Measurements from ENCODE around the gene RIPPLY3. TPM values are rescaled to one million over a fixed set of nuclear protein-coding genes. Genes with fewer than 3 reads are reported as not detected.
"Not testable (repeated sequence)": the region's sequence is repeated elsewhere in the genome, so short reads cannot be mapped to it uniquely, and the experiment has no call there.

The RIPPLY3 gene
- total RNA-seq, 1 donor from 2014 or later = 0.15 TPM

DNA sequence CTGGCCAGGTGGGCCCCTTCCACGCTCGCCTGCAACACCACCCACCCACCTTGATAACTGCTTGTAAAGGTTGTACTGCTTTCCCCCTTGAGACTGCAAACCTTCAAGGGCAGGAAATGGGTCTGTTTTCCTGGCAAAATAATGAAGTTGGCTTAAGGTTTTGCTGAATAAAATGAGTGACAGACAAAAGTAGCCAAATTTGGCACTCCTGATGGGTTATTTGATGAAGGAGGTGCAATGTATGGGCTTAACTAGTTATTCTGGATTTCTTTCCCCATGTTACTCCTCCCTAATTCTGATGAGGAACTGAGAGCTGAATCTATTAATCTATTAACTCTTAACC lies 25.5 kb upstream of the RIPPLY3 start:
- DNase-seq (ENCODE audit: low read depth) = no peak

DNA sequence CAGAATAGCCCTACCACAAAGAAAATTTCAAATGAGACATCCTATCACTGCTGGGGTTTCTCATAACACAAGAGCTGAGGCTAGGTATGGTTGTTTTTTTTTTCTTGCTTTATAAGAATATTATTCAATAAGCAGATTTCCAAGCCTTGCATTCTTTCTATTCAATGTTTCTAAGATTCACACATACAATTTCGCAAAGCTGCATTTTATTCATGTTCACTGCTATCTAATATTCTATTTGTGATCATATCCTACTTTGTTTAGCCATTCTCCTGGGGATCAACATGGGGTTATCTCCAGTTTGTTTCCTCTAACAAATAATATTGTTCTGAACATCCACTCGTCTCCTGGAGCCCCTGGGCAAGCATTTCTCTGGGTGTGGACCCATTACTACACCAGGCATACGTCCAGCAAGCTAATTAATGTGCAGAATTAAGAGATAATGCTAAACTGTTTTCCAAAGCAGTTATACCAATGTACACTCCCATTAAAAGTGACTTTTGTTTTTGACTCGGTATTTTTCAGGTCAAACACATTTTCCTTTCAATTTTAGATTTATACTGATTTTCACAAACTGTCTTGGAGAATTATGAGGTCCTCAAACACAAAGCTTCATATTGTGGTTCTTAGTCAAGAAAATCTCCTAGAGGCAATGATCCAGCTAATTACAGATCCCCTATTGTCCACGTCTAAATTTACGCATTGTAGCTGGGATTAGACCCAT lies 24.4 kb upstream of the RIPPLY3 start:
- DNase-seq (ENCODE audit: low read depth) = no peak

DNA sequence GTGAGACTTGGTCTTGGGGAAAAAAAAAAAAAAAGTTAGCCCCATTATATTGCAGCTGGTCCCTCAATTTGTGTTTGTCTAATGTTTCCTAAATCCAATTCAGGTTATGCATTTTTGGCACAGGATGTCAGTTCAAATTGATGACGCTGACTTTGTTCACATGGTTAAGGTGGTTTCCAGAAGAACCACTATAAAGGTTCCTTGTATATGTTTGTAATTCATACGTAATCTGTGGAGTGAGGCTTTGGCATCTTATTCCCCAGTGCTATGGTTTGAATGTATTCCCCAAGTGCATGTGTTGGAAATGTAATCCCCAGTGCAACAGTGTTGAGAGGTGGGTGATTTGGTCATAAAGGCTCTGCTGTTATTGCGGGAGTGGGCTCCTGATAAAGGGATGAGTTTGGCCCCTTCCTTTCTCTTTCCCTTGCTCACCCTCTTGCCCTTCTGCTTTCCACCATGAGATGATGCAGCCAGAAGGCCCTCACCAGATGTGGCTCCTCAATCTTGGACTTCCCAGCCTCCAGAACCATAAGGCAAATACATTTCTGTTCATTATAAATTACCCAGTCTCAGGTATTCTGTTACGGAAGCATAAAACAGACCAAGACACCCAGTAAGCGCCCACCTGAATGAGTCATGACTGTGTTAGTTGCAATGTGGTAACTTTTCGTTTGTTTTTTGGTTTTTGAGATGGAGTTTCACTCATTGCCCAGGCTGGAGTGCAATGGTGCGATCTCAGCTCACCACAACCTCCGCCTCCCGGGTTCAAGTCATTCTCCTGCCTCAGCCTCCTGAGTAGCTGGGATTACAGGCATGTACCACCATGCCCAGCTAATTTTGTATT lies 20.5 kb upstream of the RIPPLY3 start:
- no peak for DNase-seq (ENCODE audit: low read depth)

DNA sequence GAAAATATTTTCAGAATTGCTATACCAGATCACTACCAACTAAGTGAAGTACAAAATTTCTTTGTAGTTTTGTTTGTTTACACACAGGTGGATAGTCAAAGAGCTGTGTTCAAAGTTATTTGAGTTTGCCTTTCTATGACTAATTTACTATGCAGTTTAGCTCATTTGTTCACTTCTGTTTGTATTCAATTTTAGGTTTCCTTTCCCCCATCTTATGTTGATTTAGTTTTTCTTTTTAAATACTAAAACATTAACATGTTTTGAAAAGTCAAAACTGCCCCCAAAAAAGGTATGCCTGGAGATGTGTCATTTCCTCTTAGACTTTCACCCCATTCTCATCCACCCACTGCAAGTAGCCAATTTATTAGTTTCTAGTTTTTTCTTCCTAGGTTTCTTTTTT lies 18.7 kb upstream of the RIPPLY3 start:
- DNase-seq (ENCODE audit: low read depth) = no peak

DNA sequence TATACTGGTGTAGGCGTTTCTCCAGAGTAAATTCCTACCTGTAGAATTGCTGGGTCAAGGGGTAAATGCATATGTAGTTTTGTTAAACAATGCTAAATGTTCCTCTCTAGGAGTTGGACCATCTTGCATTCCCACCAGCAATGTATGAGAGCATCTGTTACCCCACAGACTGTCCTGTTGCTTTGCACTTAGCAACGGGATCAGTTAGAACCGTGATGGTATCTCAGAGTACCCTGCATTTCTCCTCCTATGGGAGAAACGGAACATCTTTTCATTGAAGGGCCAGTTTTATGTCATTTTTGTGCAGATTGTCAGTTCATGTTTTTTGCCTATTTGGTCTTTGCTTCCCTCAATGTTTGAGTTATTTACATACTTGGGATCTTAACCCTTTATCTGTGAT lies 18.0 kb upstream of the RIPPLY3 start:
- DNase-seq (ENCODE audit: low read depth) = no peak

DNA sequence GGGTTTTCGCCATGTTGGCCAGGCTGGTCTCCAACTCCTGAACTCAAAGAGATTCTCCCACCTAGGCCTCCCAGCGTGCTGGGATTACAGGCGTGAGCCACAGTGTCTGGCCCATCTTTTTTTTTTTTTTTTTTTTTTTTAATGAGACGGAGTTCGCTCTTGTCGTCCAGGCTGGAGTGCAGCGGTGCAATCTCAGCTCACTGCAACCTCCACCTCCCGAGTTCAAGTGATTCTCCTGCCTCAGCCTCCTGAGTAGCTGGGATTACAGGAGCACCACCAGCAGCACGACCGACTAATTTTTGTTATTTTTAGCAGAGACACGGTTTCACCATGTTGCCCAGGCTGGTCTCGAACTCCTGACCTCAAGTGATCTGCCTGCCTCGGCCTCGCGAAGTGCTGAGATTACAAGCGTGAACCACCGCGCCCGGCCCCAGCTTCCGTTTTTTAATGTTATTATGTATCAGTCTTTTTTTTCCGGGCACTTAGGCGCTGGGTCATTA lies 17.3 kb upstream of the RIPPLY3 start:
- DNase-seq (ENCODE audit: low read depth) = not testable (repeated sequence)

DNA sequence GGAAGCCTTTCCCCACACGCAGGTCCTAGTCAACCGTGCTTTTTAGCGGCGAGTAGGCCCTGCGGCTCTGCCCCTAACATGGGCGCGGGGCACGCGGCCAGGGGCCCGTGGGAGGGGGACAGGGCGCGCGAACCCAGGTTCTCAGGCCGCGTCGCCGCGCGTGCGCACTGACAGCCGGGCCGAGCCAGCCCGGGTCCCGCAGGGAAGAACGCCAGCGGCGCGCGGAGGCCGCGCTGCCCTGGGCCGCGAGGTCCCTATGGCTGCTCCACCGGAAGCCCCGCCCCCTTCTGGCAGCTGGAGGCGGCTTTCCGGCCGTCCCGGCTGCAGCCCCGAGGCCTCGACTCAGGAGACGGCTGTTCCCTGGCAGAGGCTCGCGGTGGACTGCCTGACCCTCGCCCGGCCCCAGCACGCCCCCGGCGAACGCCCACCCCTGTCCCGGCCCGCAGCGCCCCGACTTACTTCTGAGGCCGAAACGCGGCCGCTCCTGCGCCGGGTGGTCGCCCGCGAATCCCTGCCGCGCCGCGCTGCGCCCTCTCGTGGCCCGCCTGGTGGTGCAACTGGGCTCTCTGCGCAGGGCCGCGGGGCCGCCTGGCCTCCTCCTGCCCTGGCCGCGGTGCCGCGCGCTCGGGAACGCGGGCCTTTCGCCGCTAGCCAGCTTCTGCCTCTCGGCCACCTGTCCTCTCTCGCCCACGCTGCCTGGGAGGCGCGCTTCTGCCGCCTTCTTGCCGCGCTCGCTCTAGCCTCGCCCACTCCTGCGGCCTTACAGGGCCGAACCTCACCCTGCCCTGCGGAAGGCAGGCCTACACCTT lies 16.6 kb upstream of the RIPPLY3 start:
- DNase-seq (ENCODE audit: low read depth) = peak; percentile 70

DNA sequence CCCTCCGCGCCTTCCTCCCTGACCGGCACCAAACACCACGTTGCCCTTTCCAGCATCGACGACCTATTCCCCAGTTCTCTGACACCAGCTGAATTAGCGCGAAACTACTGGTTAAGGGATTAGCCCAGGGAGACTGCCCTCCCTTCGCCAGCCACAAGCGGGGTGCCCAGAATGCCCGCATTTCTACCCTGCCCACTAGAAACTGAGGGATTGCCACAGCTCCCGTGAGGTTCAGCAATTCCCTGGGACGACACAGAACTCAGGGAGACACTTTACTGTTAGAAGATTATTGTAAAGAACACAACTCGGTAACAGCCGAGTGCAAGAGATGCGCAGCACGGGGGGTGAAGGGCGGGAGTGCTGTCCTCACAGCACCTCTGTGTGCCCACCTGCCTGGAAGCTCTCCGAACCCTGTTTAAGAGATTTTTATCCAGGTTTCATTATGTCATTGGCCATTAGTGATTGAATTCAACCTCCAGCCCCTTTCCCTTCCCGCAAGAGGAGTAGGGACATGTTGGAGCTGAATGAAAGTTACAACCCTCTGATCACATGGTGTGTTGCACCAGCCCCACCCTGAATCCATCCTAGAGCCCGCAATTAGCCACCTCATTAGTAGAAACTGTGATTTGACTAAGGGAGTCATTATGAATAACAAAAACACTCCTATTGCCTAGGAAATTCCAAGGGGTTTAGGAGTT lies 15.8 kb upstream of the RIPPLY3 start:
- DNase-seq (ENCODE audit: low read depth) = no peak

DNA sequence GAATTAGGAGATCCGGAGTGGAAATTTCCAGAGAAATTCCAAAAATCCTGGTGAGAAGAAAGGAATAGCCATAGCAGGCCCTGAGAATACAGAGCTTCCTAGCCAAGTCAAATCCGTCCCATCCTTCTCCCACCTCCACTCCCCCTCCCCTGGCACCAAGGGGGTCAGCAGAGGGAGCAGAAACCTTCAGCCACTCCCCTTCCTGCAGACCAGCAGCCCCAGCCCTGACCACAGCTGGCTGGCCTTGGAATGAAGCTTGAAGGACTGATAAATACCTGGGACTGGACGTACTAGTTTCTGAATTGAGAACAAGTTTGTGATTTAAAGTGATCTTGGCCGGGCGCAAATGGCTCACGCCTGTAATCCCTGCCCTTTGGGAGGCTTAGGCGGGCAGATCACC lies 13.8 kb upstream of the RIPPLY3 start:
- no peak for DNase-seq (ENCODE audit: low read depth)

DNA sequence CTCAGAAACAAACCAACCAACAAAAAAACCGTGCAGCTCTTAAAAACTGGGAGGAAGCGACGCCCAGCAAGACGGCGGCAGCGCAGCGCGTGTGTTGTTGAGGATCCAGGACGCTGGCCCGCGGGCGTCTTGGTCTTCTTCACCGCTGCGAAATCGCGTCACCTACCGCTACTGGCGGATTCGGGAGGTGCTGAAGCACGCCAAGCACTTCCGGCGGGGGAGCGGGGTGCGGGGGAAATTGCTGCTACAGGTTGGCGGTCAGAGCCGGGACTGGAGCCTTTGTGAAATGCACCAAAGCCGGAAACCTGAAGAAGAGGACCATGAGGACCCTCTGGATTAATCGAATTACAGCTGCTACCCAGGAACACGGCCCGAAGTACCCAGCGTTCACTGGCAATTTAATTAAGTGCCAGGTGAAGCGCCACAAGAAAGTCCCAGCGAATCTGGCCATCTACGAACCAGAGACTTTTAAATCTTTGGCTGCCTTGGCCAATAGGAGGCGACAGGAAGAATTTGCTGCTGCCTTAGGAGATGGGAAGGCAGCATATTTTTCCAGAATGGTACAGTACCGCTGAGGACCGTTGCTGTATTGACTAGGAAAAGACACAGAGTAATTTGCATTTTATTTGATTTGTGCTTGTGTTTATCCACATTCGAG lies 11.9 kb upstream of the RIPPLY3 start:
- DNase-seq (ENCODE audit: low read depth) = no peak

DNA sequence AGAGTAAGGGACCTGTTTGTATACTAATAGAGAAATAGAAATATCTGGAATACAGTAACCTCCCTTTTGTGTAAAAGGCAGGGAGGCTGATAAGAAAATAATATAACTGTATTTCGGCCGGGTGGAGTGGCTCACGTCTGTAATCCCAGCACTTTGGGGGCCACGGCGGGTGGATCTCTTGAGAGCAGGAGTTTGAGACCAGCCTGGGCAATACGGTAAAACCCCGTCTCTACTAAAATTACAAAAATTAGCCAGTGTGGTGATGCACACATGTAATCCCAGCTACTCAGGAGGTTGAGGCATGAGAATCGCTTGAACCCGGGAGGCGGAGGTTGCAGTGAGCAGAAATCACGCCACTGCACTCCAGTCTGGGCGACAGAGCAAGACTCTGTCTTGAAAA lies 11.2 kb upstream of the RIPPLY3 start:
- DNase-seq (ENCODE audit: low read depth) = not testable (repeated sequence)

DNA sequence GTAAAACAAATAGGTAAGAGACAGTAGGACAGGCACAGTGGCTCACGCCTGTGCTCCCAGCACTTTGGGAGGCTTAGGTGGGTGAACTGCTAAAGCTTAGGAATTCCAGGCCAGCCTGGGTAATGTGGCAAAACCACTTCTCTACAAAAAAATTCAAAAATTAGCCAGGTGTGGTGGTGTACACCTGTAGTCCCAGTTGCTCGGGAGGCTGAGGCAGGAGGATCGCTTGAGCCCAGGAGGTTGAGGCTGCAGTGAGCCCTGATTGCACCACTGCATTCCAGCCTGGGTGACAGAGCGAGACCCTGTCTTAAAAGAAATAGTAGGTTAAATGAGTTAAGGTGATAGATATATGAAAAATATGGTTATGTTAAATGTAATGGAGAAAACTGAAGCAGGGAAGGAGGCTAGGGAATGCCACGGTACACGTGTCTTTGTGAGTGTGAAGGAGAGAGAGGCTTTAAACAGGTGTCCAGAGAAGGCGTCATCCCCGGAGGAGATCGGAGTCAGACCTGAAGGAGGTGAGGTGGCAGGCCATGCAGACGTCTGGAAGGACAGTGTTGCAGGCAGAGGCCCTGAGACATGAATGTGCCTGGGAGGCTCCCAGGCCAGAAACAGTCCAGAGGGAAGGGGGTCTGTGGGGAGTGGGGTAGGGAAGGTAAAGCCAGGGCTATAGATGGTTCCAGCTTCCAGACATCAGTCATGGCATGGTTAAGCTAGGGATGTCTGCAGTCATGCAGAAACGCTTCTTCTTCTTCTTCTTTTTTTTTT lies 7.2 kb upstream of the RIPPLY3 start:
- DNase-seq (ENCODE audit: low read depth) = no peak

DNA sequence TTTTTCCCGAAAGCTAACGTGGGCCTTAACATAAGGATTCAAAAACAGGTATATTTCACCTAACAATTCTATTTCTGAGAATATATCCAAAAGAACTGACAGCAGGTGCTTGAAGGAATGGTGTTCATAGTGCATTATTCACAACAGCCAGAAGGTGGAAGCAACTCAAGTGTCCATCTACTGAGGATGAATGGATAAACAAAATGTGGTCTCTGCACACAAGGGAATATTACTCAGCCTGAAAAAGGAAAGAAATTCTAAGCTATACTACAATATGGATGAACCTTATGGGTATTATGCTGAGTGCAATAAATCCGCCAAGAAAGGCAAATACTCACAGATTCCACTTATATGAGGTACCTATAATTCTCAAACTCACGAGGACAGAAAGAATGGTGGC lies 6.1 kb upstream of the RIPPLY3 start:
- DNase-seq (ENCODE audit: low read depth) = no peak

DNA sequence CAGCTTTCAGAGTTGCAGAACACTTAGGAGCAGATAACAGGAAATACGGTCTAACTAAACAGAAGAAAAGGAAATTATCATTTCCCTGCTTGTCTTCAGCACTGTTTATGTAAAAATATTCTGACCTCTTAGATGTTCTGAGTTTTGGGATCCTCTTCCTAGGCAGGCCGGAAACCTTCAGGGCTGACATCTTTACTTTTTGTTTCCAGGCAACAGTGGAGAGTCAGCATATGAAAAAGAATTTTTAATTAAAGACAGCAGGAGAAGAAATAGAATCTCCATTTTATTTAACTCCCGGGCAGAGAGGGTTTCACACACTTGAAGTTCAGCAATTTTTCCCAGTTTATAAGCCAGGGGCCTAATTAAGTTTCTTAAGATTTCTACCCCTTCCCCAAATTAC lies 5.1 kb upstream of the RIPPLY3 start:
- DNase-seq (ENCODE audit: low read depth) = no peak

DNA sequence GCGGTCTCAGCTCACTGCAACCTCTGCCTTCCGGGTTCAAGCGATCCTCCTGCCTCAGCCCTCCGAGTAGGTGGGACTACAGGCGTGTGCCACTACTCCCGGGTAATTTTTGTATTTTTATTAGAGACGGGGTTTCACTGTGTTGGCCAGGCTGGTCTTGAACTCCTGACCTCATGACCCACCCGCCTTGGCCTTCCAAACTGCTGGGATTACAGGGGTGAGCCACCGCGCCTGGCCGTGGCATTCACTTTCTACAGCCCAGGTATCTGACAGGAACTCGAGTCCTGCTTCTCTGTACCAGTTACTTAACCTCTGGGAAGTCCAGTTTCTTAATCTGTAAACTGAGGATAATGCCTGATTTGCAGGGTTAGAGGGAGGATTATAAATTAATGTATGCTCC lies 3.7 kb upstream of the RIPPLY3 start:
- not testable (repeated sequence) for DNase-seq (ENCODE audit: low read depth)

DNA sequence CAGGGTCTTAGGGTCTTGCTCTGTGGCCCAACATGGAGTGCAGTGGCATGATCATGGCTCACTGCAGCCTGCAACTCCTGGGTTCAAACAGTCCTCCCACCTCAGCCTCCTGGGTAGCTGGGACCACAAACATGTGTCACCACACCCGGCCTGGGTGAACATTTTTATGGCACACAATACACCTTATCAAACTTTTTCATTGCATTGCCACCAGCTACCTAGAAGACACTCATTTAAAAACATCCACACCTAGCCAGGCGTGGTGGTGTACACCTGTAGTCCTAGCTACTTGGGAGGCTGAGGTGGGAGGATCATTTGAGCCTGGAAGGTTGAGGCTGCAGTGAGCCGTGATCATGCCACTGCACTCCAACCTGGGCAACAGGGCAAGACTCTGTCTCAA lies 2.6 kb upstream of the RIPPLY3 start:
- DNase-seq (ENCODE audit: low read depth) = not testable (repeated sequence)

DNA sequence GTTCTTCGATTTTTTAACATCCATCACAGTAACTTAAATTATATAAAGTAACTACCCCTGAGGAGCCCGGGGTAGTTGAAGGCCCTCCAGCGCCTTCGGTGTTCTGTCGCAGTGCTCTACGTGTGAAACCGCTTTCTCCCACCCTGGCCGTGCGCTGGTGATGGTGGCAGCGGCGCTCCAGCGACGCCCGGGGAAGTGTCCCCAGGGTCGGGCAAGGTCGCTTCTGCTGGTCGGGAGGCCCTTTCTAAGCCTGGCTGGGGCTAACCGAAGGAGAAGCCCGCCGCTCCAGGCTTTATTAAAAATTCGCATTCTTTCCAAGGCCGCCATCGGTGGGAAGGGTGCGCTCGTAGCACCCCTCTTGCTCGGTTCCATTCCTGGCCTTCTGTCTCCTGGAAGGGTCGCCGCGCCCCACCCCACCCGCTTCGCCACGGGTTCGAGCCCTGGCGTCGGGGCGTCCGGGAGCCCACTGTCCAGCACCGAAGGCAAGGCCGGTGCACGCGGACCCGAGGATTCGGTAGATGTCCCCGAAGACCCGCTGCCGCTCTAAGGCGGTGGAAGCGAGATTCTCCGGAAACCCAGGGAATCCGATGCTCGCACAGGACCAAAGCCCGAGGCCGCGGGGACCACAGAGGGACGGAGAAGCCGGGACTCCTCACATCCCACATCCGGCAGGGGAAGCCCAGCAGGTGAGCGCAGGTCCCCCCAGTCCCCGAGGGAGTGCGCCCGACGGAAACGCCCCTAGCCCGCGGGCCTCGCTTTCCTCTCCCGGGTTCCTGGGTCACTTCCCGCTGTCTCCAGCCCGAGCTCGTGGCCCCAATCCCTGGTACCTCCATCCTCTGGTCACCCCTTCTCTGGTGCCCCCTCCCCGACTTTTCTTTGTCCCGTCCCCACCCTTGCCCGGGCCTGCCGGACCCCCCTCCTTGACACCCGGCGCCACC lies 685 bp upstream of the RIPPLY3 start:
- no peak for DNase-seq (ENCODE audit: low read depth)

DNA sequence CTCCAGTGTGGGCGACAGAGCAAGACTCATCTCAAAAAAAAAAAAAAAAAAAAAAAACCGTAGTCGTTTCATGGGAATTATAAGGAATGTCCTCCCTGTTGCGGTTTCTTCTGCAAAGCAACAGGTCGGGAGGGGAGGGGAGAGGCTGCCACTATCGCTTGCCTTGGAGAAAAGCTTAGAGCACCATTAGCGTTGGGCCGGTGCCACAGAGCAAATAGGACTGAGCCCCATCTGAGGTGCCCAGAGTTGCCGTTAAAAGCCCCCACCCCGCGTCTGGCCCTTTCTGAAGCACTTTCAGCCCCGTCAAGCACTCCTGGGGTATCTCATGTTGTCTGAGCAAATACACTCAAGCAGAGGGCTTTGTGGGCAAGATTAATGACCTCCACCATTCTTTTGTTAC lies 2.2 kb downstream of the RIPPLY3 start:
- no peak for DNase-seq (ENCODE audit: low read depth)

DNA sequence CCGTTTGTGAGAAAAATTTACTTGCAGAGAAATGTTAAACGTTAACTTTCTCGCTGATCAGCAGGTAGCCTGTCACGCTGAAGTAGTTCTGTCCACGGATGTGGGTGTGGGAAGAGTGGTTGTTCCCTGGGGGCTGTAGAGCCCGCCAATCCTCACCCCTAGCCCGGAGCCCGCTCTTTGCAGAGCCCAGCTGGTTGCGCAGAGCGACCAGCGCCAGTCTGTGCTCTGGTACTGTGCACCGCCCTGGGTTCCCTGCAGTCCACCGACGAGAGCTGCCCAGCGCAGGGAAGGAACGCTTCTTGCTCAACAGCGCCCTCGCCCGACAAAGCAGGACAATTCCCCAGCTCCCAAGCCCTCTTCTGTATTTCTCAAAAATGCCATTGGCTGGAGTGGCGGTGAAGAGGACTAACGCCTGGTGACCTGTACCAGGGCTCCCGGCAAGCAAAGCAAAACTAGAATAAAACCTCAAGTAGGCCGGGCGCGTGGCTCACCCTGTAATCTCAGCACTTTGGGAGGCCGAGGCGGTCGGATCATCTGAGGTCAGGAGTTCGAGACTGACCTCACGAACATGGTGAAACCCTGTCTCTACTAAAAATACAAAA lies 3.3 kb downstream of the RIPPLY3 start:
- DNase-seq (ENCODE audit: low read depth) = peak; percentile 82
